Heart right ventricle (tissue), 16 donors: ENCODE results near the gene TRAF7. TPM values are rescaled to one million over a fixed set of nuclear protein-coding genes. Genes with fewer than 3 reads are reported as not detected.

Experiments used
- ATAC-seq, 8 donors: fragments of 200-7000 bp; cut with Tn5 transposase; one replicate each; pipeline ENCODE4 v1.9.1; 2020; ENCODE audit warnings: mild to moderate bottlenecking in 8 of 8, moderate library complexity in 8 of 8, moderate number of reproducible peaks in 1 of 8
- DNase-seq, 2 donors: peaks; one replicate each; pipeline ENCODE4 v3.0.0-alpha.2; 2020
- H3K27ac ChIP-seq, 10 donors: fragments of 200-600 bp; sonication (generic) in 2 of 10; one replicate each; pipeline versions ENCODE4 v1.5.0 to v1.8.0; 2020 to 2022; ENCODE audit warnings: mild to moderate bottlenecking in 3 of 10
- H3K27me3 ChIP-seq, 7 donors: fragments of 200-600 bp; one replicate each; pipeline ENCODE4 v1.8.0; 2021 to 2022; ENCODE audit warnings: mild to moderate bottlenecking in 2 of 7
- H3K36me3 ChIP-seq, 9 donors: fragments of 200-600 bp; sonication (generic) in 1 of 9; one replicate each; pipeline versions ENCODE4 v1.5.0 to v1.8.0; 2020 to 2022; ENCODE audit warnings: mild to moderate bottlenecking in 2 of 9
- H3K4me1 ChIP-seq, 9 donors: fragments of 200-600 bp; sonication (generic) in 1 of 9; one replicate each; pipeline versions ENCODE4 v1.5.0 to v1.8.0; 2020 to 2022; ENCODE audit warnings: mild to moderate bottlenecking in 4 of 9
- H3K4me3 ChIP-seq, 10 donors: fragments of 200-600 bp; sonication (generic) in 2 of 10; one replicate each; pipeline versions ENCODE4 v1.5.0 to v1.8.0; 2020 to 2022; ENCODE audit warnings: mild to moderate bottlenecking in 7 of 10, moderate library complexity in 2 of 10
- H3K9me3 ChIP-seq, 11 donors: fragments of 200-600 bp in 10 of 11; sonication (generic) in 2 of 11; one replicate each; pipeline versions ENCODE4 v1.5.0 to v1.8.0; 2013 to 2022; ENCODE audit warnings: mild to moderate bottlenecking in 2 of 11, control low read depth in 1 of 11, moderate library complexity in 1 of 11
- CTCF ChIP-seq, 9 donors: fragments of 200-600 bp; sonication (generic) in 2 of 9; IDR thresholded peaks; one replicate each; pipeline versions ENCODE4 v1.5.0 to v1.8.0; 2021 to 2022; ENCODE audit warnings: antibody characterized with exemption in 9 of 9, mild to moderate bottlenecking in 5 of 9, moderate library complexity in 1 of 9
- WGBS, 2 donors: extraction: QIAGEN DNeasy Blood & Tissue Kit; methylation state at CpG; one replicate each; pipeline ENCODE4 v1.1.7; 2013; ENCODE audit warnings: inconsistent platforms in 1 of 2; 5-methylcytosine and 5-hydroxymethylcytosine counted together
- intact Hi-C, 10 donors: fragments of 100-400 bp; cut with DNase I; formaldehyde crosslinking; loops; one replicate each; pipeline versions ENCODE4 v1.11.1 to v1.14.2; 2022
- polyA plus RNA-seq, 2 donors: library from polyadenylated mRNA; stranded (reverse); fragments of 200-250 nt; gene quantifications; one replicate each; pipeline ENCODE4 v1.2.3, GENCODE V29; 2013
- total RNA-seq, 10 donors: library from RNA; stranded (reverse); fragmentation: NEBNext Ultra II Directional in 3 of 10; extraction: Animal tissue kit (Norgen Biotek cat#: 25700) in 3 of 10; gene quantifications; one replicate each; pipeline versions ENCODE4 v1.2.1 to v1.2.4, GENCODE V29; 2021 to 2023
- donor health status: Arrhythmogenic right ventricular cardiomyopathy.
- donor health status: ischemic (EF 13 %, LVEDD 7.1; RV severe dilation, severe dysfunction).
- donor health status: healthy with polysubstance abuse.
- donor health status: DM: no; HTN: yes; CAD: no.
- donor health status: DM: no; HTN: no; CAD: no.
- donor health status: ischemic (EF 25% LVEDD 6.9; RV normal size, moderate dysfunction).
- donor health status: ischemic (EF 25% LVEDD 5.7; RV mildly dilated, moderate dysfunction).
- donor health status: healthy.
- donor health status: DM: yes; HTN: yes; CAD: no.
- donor health status: Ischemic cardiomyopathy.
- donor health status: ischemic (EF 35%, LVEDD 5.7; RV mildly dilated, moderate dysfunction).
- donor health status: nonischemic (EF 11% LVEDD 7.7; RV severe dilation, severe dysfunction).
- donor health status: DM: yes; HTN: yes; CAD: no.
- donor health status: PGD.
- donor health status: ischemic (EF 29% LVEDD 5.4; RV normal size, mild dysfunction).
- donor health status: nonischemic (EF 23%, LVEDD 6.1; RV moderate dilation, normal function).

The TRAF7 gene
- total and polyA plus RNA-seq, 12 donors: 14.6 to 44.9 (median 23.8) TPM

- ATAC-seq: peak in 4 of 8 donors; percentile 3 to 16 (median 7)
- H3K27me3 ChIP-seq: peaks cover 14 to 59% (median 39%) of the 10 kb centered on the region in 7 donors
- peak overlapping the region; percentile 23 to 43 (median 35) for H3K4me3 ChIP-seq
- 7 to 9% methylated on average over 39 to 49 of the region's 49 CpGs for WGBS, 2 donors
- peaks cover 4 to 15% (median 10%) of the 10 kb centered on the region in 9 donors for H3K4me1 ChIP-seq
- H3K36me3 ChIP-seq: no peaks in the 10 kb centered on the region
- no peak for DNase-seq
- no peak overlapping the region for H3K27ac ChIP-seq
- H3K9me3 ChIP-seq: no peaks in the 10 kb centered on the region
- intact Hi-C loops: loop anchor here in 1 of 10 donors (10.0 kb wide), 1 partner anchor 309 kb away; no protein-coding TSS in a partner anchor
- TF ChIP-seq CTCF (IDR thresholded peaks at IDR 0.05): no peak
These were observed 40.0 kb downstream of the TRAF7 start for GRCh38 chr16:2195322-2196161.

- TF ChIP-seq CTCF (IDR thresholded peaks at IDR 0.05): no peak
- DNase-seq: no peak
- Histone ChIP-seq H3K27me3 (peaks cover 14 to 59% (median 39%) of the 10 kb centered on the region in 7 donors), H3K27ac (no peak within 1 kb of the TSS), H3K4me1 (peaks cover 4 to 15% (median 10%) of the 10 kb centered on the region in 9 donors), H3K36me3 (no peaks in the 10 kb centered on the region), H3K4me3 (peak within 1 kb of the TSS; percentile 23 to 43 (median 35)), H3K9me3 (no peaks in the 10 kb centered on the region)
- peak in 1 of 8 donors; percentile 31 for ATAC-seq
- intact Hi-C loops: loop anchor here in 1 of 10 donors (10.0 kb wide), 1 partner anchor 308 kb away; no protein-coding TSS in a partner anchor
- WGBS, 2 donors: 1% methylated on average over 48 to 127 of the region's 129 CpGs
These were observed 40.8 kb downstream of the TRAF7 start, which contains the start of gene CASKIN1 for GRCh38 chr16:2196162-2196980. CASKIN1 (minus strand) TSS chr16:2196605; CDS start chr16:2196432, 173 bp downstream.

- Histone ChIP-seq H3K4me3 (peak overlapping the region in 5 of 10 donors; percentile 10 to 28 (median 19)), H3K27me3 (peaks cover 14 to 59% (median 39%) of the 10 kb centered on the region in 7 donors)
- 24 to 40% methylated on average over 21 to 32 of the region's 32 CpGs for WGBS, 2 donors
These were observed 41.5 kb downstream of the TRAF7 start for GRCh38 chr16:2196981-2197511.

More at GRCh38 chr16:2196981-2197511, 41.5 kb downstream of the TRAF7 start:
- Histone ChIP-seq H3K27ac (no peak overlapping the region), H3K9me3 (no peaks in the 10 kb centered on the region), H3K4me1 (peaks cover 4 to 15% (median 10%) of the 10 kb centered on the region in 9 donors), H3K36me3 (no peaks in the 10 kb centered on the region)
- ATAC-seq: no peak
- intact Hi-C loops: loop anchor here in 1 of 10 donors (10.0 kb wide), 1 partner anchor 308 kb away; no protein-coding TSS in a partner anchor
- no peak for TF ChIP-seq CTCF (IDR thresholded peaks at IDR 0.05)
- no peak for DNase-seq
